ENCODE results near the gene CHCHD6.

- TF ChIP-seq CTCF (IDR thresholded peaks at IDR 0.05; ENCODE audit: borderline replicate concordance, extremely low read depth, low read length, poor library complexity, severe bottlenecking) (no peak), EZH2 (IDR thresholded peaks at IDR 0.05; ENCODE audit: borderline replicate concordance, low read depth, low read length, severe bottlenecking) (no peak)
Measured at GRCh38 chr3:126923423-126923822, 219.4 kb downstream of the CHCHD6 start.

Data from DND-41 (cell line).